Uterus (tissue), 4 donors: Measurements from ENCODE around the gene ALPI. TPM values are rescaled to one million over a fixed set of nuclear protein-coding genes. Genes with fewer than 3 reads are reported as not detected.

Source experiments
- DNase-seq, 2 donors: peaks; one replicate each; pipeline ENCODE4 v3.0.0-alpha.2; 2019 to 2020
- H3K27ac ChIP-seq, 2 donors: fragments of 200-600 bp; sonication (generic); 1 replicate in 1 of 2; 2 replicates in 1 of 2; pipeline ENCODE4 v1.5.1; 2016 to 2018
- H3K27me3 ChIP-seq, 2 donors: fragments of 200-600 bp; sonication (generic); one replicate each; pipeline ENCODE4 v1.5.1; 2018 to 2019; ENCODE audit warnings: control low read depth in 1 of 2
- H3K36me3 ChIP-seq, 2 donors: fragments of 200-600 bp; sonication (generic); one replicate each; pipeline ENCODE4 v1.5.1; 2019; ENCODE audit warnings: control low read depth in 1 of 2
- H3K4me1 ChIP-seq, 2 donors: fragments of 200-600 bp; sonication (generic); one replicate each; pipeline ENCODE4 v1.5.1; 2018 to 2019; ENCODE audit warnings: control low read depth in 1 of 2
- H3K4me3 ChIP-seq, 2 donors: fragments of 200-600 bp; sonication (generic); 1 replicate in 1 of 2; 2 replicates in 1 of 2; pipeline ENCODE4 v1.5.1; 2018 to 2019; ENCODE audit warnings: mild to moderate bottlenecking in 1 of 2
- H3K9me3 ChIP-seq, 2 donors: fragments of 200-600 bp; sonication (generic); one replicate each; pipeline ENCODE4 v1.5.1; 2019; ENCODE audit warnings: control low read depth in 1 of 2
- POLR2A ChIP-seq, 2 donors: fragments of 450-650 bp; IDR thresholded peaks; one replicate each; pipeline ENCODE4 v1.6.1; 2016; ENCODE audit warnings: antibody characterized with exemption in 2 of 2, mild to moderate bottlenecking in 1 of 2, moderate library complexity in 1 of 2
- intact Hi-C: fragments of 100-400 bp; cut with DNase I; formaldehyde crosslinking; loops from one replicate; pipeline ENCODE4 v1.15.1; 2023; ENCODE audit warnings: low total_unique reads
- total RNA-seq, 4 donors: library from RNA; depleted of rRNA in 3 of 4; stranded (reverse); fragments of >200 nt in 3 of 4; gene quantifications; one replicate each; pipeline versions ENCODE4 v1.1.0 to v1.2.4, GENCODE V29; 2014 to 2023
- TF ChIP-seq, protein P1 (sequence below), 4 experiments: fragments of 200-600 bp in 2 of 4; fragments of 450-650 bp in 2 of 4; sonication (generic) in 2 of 4; IDR thresholded peaks; one replicate each; pipeline ENCODE4 v1.5.1; 2016 to 2019; ENCODE audit warnings: antibody characterized with exemption in 4 of 4, mild to moderate bottlenecking in 2 of 4, moderate library complexity in 1 of 4
- donor health status: DM: yes; HTN: yes; CAD: no.

Gene ALPI
- total RNA-seq, 4 donors from 2014 or later = not detected

DNA sequence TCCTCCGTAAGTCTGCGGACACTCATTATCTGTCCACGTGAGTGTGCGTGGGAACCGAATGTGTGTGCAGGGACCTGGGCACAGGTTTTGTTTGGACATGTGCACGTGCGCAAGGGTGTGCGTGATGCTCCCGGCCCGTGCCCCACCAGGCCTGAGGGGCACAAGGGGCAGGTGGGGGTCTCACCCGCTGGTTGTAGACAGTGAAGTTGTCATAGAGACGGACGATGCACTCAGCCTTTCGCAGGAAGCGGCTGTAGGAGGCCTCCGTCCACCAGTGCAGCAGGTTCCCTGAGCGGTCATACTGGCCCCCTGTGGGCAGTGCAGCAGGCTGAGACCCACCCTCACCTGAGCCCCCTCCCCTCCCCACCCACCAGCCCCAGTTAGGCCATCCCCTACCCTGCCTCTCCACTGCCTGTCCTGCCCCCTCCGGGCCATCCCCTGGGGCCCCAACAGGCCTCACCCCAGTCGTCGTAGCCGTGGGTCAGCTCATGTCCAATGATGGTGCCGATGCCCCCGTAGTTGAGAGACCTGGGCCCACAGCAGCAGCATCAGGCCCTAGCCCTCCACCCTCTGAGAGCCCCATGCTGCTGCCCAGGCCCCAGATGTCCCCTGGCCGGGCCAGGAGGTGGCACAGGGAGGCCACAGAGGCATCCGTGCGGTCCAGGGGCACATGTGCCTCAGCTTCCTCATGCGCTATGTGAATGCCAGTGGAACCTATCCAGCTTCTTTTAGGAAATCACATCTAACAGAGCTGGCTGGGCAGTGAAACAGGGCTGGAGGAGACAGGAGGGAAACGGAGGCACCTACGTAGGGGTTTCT is 25.6 kb downstream of the ALPI start:
- no peak for DNase-seq
- H3K4me3 ChIP-seq = no peak overlapping the region
- TF ChIP-seq POLR2A (IDR thresholded peaks at IDR 0.05) = no peak
- TF ChIP-seq, protein P1, sequence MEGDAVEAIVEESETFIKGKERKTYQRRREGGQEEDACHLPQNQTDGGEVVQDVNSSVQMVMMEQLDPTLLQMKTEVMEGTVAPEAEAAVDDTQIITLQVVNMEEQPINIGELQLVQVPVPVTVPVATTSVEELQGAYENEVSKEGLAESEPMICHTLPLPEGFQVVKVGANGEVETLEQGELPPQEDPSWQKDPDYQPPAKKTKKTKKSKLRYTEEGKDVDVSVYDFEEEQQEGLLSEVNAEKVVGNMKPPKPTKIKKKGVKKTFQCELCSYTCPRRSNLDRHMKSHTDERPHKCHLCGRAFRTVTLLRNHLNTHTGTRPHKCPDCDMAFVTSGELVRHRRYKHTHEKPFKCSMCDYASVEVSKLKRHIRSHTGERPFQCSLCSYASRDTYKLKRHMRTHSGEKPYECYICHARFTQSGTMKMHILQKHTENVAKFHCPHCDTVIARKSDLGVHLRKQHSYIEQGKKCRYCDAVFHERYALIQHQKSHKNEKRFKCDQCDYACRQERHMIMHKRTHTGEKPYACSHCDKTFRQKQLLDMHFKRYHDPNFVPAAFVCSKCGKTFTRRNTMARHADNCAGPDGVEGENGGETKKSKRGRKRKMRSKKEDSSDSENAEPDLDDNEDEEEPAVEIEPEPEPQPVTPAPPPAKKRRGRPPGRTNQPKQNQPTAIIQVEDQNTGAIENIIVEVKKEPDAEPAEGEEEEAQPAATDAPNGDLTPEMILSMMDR (IDR thresholded peaks at IDR 0.05) = no peak
- H3K27me3 ChIP-seq = peaks cover 3 to 11% of the 10 kb centered on the region in 2 donors
- no peaks in the 10 kb centered on the region for H3K9me3 ChIP-seq
- no peaks in the 10 kb centered on the region for H3K36me3 ChIP-seq
- peaks cover 0 to 6% of the 10 kb centered on the region in 2 donors for H3K4me1 ChIP-seq
- no peak overlapping the region for H3K27ac ChIP-seq
- intact Hi-C loops = no loop called here

DNA sequence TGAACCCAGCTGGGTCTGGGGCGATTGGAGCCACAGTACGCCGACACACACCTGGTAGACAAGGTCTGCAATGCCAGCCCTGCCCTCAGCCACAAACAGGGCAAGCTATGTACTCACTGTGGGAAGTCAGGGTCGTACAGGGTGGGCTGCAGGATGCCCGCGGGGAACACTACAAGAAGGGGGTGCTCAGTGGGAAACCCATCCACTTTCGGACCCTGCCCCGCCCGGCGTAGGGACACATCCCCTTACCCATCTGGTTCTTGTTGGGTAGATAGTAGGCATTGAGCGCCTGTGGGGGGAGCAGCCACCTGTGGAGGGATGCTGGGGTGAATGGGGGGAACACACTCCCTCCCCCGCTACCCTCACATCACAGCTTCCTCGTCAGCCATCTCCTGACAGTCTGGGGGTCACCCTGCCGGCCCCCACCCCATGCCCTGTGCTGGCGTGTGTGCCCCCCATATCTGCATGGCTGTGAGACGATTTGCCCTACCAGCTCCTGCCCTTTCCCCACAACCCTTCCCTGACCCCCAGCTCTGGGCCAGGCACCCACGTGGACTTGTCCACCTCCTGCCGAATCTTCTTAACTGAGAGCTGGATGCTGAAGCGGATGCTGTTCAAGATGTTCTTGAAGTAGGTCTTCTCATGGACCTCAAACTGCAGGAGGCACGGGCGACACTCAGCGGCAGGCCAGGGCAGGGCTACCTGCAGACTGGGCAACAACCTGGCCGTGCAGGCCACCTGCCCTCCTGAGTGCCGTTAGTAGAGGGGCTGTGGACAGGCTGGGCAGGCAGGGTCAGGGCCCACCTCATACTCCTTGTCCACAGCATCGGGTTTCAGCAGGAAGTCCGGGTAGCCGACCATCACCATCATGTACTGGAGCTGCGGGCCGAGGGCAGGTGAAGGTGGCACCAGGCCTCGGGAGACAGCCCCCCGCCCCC is 26.6 kb downstream of the ALPI start:
- peaks cover 0 to 6% of the 10 kb centered on the region in 2 donors for H3K4me1 ChIP-seq
- H3K9me3 ChIP-seq = no peaks in the 10 kb centered on the region
- no peak for TF ChIP-seq POLR2A (IDR thresholded peaks at IDR 0.05)
- TF ChIP-seq, protein P1 (IDR thresholded peaks at IDR 0.05) = no peak
- no peak overlapping the region for H3K27ac ChIP-seq
- H3K36me3 ChIP-seq = no peaks in the 10 kb centered on the region
- no peak for DNase-seq
- no peak overlapping the region for H3K4me3 ChIP-seq
- intact Hi-C loops = no loop called here
- H3K27me3 ChIP-seq = peaks cover 3 to 17% of the 10 kb centered on the region in 2 donors

DNA sequence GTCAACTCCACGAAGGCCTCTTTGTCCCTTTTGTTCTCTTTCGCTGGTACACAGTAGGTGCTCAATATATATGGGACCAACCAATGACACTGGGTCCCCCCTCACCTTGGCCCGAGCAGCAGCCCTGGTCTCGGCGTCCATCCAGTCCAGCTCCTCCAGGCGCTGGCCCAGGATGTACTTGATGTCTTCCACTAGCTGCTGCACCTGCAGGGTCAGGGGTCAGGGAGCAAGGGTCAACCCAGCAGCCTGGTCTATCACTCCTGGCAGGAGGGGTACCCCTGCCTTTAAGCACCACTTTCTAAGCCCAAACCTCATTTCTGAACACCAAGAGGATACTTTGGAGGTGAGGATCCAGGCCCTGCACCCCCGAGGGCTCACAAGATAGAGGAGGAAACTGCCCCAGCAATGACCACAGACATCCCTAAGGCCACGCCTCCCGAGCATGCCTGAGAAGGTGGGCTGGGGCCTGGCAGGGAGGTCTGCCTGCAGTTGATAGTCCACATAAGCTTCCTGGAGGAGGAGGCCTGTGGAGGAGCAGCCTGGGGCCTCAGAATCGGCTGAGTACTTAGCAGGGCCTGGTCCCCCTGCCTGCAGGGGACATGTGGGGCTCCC is 27.5 kb downstream of the ALPI start:
- Histone ChIP-seq H3K27me3 (peaks cover 3 to 17% of the 10 kb centered on the region in 2 donors), H3K36me3 (no peaks in the 10 kb centered on the region), H3K9me3 (no peaks in the 10 kb centered on the region), H3K27ac (no peak overlapping the region), H3K4me1 (peaks cover 0 to 6% of the 10 kb centered on the region in 2 donors), H3K4me3 (no peak overlapping the region)
- intact Hi-C loops = no loop called here
- TF ChIP-seq, protein P1 (IDR thresholded peaks at IDR 0.05) = no peak
- no peak for TF ChIP-seq POLR2A (IDR thresholded peaks at IDR 0.05)
- DNase-seq = no peak

DNA sequence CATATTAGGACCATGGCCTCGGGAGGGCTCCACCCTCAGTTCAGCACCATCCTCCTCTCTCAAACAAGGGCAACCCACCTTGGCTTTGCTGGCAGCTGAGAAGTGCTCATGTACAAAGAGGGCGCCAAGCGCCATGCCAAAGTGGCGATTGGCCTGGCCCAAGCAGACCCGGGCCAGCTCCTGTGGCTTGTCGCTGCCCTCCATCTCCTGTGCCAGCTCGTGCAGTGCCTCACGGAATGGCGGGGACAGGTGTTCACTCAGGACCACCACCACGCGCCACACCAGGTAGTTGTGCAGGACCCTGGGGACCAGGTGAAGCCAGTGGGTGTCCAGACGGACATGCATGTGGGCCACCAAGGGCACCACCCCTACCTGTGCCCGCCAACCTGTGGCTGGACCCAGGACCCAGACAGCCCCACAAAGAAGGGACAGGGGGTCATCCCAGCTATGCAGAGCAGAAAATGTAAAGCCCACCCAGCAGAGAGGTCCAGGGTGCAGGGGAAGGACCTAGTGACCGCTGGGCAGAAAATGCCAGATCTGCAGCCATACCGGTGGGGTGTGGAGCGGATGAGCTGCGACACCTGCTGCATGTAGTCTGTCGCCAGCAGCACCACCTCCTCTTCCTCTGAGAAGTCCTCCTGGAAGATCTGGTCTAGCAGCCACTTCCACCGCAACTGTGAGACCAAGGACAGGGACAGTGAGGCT is 28.1 kb downstream of the ALPI start:
- Histone ChIP-seq H3K27ac (no peak overlapping the region), H3K27me3 (peaks cover 3 to 17% of the 10 kb centered on the region in 2 donors), H3K36me3 (no peaks in the 10 kb centered on the region), H3K4me1 (peaks cover 0 to 6% of the 10 kb centered on the region in 2 donors), H3K9me3 (no peaks in the 10 kb centered on the region), H3K4me3 (no peak overlapping the region)
- TF ChIP-seq POLR2A (IDR thresholded peaks at IDR 0.05) = no peak
- intact Hi-C loops = no loop called here
- DNase-seq = no peak
